Epithelial cell of prostate (primary cell): ENCODE data around the gene MMP11.

Experiments used
- DNase-seq: peaks from one replicate; pipeline ENCODE4 v3.0.0-alpha.2; 2011; ENCODE audit warnings: low read depth, low spot score
- H3K27ac ChIP-seq: fragments of 450-650 bp; 2 replicates; pipeline ENCODE4 v1.5.1; 2017; ENCODE audit warnings: mild to moderate bottlenecking

MMP11 gene

DNA sequence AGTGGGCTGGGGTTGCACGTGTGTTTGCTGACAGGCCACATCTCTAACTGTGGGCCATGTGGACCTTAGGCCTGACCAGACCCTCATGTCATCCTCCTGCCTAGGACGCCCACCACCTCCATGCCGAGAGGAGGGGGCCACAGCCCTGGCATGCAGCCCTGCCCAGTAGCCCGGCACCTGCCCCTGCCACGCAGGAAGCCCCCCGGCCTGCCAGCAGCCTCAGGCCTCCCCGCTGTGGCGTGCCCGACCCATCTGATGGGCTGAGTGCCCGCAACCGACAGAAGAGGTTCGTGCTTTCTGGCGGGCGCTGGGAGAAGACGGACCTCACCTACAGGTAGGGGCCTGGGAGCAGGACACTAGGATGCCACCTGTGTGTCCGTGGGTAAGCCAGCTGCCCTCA lies 6.4 kb downstream of the MMP11 start:
- no peak for DNase-seq
- H3K27ac ChIP-seq = no peak overlapping the region

DNA sequence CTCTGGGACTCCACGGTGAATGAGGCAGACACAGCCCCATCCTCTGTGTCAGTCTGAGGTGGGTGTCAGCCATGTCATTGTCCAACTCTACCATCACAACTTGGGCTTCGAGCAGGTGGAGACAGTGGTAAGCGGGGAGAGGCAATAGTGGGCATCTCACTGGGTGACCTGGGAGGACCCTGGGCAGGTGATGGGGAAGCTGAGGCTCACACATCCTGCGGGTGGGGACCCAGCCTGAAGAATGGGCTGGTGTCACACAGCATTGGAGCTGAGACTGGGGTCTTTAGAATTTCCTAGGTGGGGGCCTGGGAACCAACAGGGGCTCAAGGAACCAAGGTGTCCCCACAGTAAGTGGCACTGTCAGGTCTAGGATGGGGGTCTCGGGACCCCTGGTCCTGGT lies 7.1 kb downstream of the MMP11 start:
- no peak overlapping the region for H3K27ac ChIP-seq
- no peak for DNase-seq

DNA sequence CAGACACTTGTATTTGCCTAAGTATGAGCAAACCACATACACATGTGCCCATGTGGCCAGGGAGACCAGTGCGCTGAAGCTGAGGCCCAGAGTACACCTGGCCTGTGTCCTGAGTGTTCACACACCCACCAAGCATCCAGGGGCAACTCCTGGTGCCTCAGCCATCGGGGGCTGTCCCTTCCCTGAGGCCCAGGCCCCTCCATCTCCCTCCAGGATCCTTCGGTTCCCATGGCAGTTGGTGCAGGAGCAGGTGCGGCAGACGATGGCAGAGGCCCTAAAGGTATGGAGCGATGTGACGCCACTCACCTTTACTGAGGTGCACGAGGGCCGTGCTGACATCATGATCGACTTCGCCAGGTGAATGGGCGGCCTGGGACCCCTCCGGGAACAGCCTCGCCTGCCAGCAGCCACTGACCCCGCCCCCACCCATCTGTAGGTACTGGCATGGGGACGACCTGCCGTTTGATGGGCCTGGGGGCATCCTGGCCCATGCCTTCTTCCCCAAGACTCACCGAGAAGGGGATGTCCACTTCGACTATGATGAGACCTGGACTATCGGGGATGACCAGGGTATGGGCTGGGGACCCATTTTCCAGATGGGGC lies 7.6 kb downstream of the MMP11 start:
- no peak overlapping the region for H3K27ac ChIP-seq
- no peak for DNase-seq

DNA sequence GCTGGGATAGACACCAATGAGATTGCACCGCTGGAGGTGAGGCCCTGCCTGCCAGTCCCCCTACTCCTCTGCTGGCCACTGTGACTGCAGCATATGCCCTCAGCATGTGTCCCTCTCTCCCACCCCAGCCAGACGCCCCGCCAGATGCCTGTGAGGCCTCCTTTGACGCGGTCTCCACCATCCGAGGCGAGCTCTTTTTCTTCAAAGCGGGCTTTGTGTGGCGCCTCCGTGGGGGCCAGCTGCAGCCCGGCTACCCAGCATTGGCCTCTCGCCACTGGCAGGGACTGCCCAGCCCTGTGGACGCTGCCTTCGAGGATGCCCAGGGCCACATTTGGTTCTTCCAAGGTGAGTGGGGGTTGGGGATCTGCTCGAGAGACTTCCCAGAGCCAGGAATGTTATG lies 8.4 kb downstream of the MMP11 start:
- no peak for DNase-seq
- H3K27ac ChIP-seq = no peak overlapping the region

DNA sequence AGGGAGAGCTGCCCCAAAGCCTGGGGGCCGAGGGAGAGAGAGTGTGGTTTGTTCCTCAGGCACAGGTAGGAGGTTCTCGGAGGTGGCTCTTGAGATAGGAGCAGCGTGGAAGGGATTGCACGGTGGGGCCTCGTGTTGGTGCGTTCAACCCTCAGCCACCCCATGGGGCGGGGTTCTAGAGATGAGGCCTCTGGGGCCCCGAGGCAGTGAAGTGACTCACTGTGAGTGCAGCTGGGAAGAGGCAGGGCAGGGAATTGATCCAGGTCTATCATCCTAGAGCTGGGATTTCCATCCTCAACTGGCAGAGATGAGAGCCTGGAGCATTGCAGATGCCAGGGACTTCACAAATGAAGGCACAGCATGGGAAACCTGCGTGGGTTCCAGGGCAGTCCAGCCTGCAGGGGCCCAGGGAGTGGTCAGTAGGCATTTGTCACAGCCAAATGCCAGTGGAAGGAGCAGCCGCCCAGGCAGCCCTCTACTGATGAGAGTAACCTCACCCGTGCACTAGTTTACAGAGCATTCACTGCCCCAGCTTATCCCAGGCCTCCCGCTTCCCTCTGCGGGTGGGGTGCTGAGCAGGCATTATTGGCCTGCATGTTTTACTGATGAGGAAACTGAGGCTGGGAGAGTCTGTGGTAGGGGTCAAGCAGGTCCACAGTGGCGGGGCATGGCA lies 9.0 kb downstream of the MMP11 start:
- peak; percentile 12 for DNase-seq
- H3K27ac ChIP-seq = no peak overlapping the region

DNA sequence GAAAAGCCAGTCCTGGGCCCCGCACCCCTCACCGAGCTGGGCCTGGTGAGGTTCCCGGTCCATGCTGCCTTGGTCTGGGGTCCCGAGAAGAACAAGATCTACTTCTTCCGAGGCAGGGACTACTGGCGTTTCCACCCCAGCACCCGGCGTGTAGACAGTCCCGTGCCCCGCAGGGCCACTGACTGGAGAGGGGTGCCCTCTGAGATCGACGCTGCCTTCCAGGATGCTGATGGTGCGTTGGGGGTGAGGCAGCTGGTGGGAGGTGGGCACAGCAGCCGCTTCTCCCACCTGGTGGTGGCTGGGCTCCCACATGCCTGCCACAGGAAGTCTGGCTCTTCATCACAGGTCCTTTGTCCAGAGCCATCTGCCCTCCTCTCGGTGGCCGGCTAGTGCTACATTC lies 9.6 kb downstream of the MMP11 start:
- no peak for DNase-seq
- no peak overlapping the region for H3K27ac ChIP-seq

DNA sequence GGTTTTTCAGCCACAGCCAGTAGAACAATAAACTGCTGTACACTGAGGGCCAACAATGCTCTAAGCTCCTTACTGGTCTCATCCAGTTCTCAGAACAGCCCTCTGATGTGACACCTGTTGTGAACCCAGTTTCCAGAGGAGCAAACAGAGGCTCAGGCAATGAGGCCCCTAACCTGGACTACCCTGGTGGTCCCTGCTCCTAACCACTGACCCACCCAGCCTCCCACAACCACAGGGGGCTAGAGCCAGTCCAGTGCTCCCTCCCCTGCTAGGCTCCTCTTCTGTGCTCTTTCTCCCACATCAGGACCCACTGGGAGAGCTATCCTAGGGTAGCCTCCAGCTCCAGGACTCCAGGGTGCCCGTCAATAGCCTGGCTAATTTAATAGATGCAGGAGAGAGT lies 10.1 kb downstream of the MMP11 start:
- no peak for DNase-seq
- H3K27ac ChIP-seq = no peak overlapping the region

DNA sequence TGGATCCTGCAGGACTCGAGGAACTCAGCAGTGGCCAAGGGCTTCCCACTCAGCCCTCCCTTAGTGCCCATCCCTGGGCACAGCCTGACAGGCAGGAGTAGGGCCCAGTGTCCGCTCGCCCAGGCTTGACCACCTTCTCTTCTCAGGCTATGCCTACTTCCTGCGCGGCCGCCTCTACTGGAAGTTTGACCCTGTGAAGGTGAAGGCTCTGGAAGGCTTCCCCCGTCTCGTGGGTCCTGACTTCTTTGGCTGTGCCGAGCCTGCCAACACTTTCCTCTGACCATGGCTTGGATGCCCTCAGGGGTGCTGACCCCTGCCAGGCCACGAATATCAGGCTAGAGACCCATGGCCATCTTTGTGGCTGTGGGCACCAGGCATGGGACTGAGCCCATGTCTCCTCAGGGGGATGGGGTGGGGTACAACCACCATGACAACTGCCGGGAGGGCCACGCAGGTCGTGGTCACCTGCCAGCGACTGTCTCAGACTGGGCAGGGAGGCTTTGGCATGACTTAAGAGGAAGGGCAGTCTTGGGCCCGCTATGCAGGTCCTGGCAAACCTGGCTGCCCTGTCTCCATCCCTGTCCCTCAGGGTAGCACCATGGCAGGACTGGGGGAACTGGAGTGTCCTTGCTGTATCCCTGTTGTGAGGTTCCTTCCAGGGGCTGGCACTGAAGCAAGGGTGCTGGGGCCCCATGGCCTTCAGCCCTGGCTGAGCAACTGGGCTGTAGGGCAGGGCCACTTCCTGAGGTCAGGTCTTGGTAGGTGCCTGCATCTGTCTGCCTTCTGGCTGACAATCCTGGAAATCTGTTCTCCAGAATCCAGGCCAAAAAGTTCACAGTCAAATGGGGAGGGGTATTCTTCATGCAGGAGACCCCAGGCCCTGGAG lies 10.9 kb downstream of the MMP11 start:
- H3K27ac ChIP-seq = no peak overlapping the region
- DNase-seq = no peak

DNA sequence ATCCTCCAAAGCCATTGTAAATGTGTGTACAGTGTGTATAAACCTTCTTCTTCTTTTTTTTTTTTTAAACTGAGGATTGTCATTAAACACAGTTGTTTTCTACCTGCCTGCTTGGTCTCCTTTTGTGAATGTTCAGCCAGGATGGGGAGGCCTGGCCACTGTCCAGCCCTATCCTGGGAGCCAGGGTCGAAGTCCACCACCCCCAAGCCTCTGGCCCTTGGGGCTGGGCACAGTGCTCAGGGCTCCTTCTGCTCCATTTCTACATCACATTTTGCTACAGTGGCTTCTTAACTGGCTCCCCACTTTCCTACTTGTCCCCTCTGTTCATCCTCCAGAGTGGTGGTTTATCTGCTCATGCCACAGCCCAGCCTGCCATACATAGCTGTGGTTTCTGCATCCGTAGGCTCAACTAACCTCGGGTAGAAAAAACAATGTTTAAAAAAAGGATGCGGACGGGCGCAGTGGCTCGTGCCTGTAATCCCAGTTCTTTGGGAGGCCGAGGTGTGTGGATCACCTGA lies 11.6 kb downstream of the MMP11 start:
- no peak for DNase-seq
- H3K27ac ChIP-seq = no peak overlapping the region

DNA sequence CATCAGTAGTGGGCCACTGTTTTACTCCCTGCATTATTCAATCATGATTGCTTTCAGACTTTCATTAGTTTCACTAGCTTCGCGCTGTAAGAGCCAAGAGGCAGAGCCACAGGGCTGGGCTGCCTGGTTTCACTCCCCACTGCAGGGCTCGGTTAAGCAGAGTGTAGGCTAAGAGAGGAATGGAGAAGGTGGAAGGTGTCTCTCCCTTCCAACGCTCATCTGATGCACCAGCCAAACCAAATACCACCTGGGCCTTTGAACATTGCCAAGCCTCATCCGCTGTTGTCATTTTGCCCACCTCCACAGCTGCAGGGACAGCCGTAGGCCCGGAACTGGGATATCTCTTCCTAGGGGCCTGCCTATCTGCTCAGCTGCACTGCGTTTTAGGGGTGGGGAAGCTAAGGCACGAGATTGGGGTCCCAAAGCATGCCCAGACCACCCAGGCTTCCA lies 13.6 kb downstream of the MMP11 start:
- H3K27ac ChIP-seq = peak overlapping the region; percentile 93
- no peak for DNase-seq

DNA sequence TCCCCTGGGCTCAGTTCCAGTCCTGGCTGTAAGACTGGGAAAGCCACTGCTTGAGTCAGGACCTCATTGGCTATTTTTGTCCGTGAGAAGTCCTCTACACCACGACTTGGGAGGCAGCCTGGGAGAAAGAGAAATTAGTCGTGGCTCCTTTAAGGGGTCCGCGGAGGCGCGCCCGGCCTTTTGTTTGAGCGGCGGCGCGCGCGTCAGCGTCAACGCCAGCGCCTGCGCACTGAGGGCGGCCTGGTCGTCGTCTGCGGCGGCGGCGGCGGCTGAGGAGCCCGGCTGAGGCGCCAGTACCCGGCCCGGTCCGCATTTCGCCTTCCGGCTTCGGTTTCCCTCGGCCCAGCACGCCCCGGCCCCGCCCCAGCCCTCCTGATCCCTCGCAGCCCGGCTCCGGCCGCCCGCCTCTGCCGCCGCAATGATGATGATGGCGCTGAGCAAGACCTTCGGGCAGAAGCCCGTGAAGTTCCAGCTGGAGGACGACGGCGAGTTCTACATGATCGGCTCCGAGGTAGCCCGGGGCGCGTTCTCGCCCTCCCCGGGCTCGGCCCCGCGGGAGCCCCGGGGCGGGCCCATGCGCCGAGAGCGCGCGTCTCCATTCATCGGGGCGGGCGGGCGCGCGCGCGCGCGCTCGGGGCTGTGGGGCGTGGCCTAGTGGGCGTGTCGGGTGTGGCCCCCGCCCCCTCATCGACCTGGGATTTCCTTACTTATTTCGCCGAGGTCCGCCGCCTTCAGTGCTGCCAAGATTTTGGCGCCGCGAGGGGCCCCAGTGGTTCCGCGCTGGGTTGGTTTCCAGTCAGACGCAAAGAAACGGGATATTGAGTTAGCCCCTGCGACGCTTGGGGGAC lies 14.3 kb downstream of the MMP11 start, which contains the start of gene SMARCB1:
Gene SMARCB1 (plus strand): TSS at position 215 of the 848 bp plus-strand sequence. CDS start 204 bp downstream, at position 419.
- DNase-seq = peak; percentile 18

DNA sequence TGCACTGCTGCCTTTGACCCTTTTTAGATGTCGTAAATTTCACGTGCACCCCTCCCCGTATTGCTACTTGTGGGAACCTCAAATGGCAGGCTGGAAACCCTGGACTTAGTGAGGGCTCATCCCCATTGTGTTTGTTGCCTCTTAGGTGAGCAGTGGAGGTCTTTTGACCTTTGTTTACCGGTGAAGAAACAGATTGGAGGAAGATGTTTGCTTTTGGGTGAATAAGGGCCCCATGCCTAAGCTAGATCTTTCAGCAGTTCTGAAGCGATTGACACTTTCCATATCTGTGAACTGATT lies 14.9 kb downstream of the MMP11 start:
- peak overlapping the region; percentile 93 for H3K27ac ChIP-seq
- no peak for DNase-seq

More for the DNA sequence above, 14.3 kb downstream of the MMP11 start, which contains the start of gene SMARCB1:
- peak within 1 kb of the TSS; percentile 93 for H3K27ac ChIP-seq

DNA sequence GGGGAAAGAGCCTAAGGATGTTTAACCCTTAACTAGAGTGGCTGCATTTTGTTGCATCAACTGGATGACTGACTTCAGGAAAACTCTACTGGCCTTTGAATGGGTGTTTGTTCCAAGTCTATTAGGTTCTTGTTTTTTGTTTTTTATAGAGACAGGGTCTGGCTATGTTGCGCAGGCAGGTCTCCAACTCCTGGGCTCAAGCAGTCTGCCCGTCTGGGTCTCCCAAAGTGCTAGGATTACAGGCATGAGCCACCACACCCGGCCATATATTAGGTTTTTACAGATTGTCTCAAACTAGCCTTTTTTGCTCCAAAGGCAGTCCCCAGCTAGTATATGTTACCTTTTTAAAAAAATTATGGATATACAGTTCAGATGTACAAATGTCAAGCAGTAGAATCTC lies 15.3 kb downstream of the MMP11 start:
- DNase-seq = no peak
- H3K27ac ChIP-seq = no peak overlapping the region

DNA sequence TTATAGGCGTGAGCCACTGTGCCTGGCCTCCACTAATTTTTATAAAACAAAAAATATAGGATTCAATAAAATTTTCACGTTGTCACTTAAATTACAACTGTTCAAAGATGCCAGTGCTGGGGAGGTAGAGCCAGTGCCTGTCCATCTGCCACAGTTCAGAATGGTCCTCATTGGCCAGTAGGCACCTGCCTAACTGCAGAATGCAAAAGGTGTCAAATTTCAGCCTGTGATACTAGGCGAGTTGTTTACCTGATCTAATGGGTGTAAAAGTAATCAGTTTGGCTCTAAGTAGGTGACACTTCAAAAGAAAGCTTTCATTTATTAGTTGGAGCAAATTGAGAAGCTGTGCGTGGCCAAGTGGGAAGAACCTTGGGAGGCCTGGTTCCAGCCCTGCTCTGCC lies 16.5 kb downstream of the MMP11 start:
- no peak for DNase-seq
- H3K27ac ChIP-seq = no peak overlapping the region

DNA sequence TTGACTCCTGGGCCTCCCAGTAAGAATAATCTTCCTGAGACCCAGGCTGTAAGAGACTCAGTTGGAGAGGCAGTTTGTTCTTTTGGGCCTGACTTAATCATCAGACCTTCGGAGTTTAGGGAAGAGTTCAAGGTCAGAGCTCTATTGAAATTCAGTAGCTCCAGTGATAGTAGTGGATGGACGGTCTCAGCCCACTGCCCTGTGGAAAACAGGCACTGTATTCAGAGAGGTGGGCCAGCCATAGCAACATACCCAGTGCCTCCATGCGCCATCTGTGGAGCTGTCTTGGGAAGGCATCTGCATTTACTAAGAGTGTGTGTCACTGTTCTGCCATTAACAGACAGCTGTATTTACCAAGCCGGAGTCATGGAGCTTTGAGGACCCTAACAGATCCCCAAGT lies 17.0 kb downstream of the MMP11 start:
- H3K27ac ChIP-seq = no peak overlapping the region
- DNase-seq = no peak

DNA sequence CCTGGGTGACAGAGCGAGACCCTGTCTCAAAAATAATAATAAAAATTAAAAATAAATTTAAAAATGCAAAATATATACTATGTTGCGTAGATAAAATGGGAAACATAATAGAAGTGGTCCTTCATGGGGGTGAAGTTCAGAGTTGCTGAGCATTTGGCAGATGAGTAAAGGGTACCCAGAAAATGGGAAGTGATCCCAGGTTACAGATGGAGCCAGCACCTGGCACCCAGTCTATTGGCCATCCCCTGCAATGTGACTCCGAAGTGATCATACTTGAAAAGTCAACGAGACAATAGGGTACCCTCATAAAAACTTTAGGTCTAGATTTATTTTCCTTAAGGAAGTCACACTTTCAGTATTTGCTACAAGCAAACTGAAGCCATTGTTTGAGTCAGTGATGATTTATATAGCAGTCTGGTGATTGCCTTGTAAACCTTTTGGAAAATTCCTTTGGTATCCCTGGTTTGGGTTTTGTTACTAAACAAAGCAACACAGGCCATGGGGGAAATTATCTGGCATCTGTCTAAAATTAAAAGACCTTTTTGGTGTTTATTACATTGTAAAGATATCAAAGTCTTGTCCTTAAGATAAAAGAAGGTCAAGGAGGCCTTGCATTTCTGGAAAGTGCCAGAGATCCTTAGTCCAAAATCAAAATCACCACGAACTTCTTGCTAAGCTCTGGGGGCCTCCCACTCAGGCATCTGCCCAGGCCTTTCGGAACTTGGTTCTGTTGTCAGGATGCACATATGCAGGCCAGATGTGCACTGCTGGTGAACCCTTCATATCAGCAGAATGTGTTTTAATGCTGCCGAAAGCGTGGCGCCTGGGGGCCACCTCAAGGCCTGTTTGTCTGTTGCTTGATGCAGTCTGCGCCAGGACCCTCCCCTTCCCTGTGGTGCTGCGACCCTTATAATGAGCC lies 18.4 kb downstream of the MMP11 start:
- DNase-seq = no peak
- no peak overlapping the region for H3K27ac ChIP-seq

DNA sequence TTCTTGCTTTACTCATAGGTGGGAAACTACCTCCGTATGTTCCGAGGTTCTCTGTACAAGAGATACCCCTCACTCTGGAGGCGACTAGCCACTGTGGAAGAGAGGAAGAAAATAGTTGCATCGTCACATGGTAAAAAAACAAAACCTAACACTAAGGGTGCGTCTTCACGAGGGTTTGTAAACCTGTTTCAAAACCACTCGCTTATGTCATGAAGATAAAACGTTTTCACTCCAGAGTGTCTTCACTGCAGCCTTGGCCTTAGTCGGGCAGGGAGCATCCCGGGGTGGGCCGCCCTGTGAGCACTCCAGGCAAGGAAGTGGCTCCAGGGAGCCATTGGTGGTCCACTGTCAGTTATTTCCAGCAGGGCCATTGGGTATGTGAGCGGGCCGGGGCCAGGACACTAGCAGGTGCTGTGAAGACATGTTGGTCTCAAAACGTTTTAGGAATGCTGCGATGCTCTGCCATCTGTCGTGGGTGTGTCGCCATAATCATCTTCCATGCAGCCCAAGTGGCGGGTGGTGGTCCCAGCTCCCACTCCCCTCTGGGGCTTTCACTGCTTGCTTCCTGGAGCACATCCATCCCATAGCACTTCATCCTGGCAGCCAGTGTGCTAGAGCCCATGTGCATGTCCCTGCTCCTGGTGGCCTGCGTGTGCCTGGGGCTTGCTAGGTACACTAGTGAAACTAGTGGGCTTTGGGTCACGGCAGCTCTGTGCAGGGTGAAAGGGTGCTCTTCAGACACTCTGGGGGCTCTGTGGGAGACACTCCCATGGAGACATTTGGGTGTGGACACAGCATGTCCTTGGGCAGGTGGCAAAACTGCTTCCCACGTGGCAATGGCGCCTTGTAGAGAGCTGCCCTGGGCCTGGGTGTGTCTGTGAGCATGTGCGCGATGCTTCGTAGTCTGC lies 19.3 kb downstream of the MMP11 start:
- no peak for DNase-seq
- no peak overlapping the region for H3K27ac ChIP-seq

DNA sequence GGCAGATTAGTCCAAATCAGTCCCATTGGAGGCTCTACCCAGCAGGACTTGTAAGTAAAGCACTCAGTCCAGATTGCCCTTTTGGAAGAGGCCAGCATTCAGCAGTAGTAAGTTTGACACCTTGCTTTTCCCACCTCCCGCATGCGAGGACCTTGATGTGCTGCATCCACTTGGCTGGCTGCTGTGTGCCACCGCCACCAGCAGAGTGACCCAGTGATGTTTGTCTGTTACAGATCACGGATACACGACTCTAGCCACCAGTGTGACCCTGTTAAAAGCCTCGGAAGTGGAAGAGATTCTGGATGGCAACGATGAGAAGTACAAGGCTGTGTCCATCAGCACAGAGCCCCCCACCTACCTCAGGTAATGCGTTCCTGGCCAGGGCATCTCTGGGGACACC lies 20.7 kb downstream of the MMP11 start:
- no peak for DNase-seq
- no peak overlapping the region for H3K27ac ChIP-seq
